ENCODE results near the gene PPP1R12B. TPM values are rescaled to one million over a fixed set of nuclear protein-coding genes. Genes with fewer than 3 reads are reported as not detected.

PPP1R12B gene
- total RNA-seq, 3 donors from 2014 or later = 80.9 to 655 (median 89.0) TPM

DNA sequence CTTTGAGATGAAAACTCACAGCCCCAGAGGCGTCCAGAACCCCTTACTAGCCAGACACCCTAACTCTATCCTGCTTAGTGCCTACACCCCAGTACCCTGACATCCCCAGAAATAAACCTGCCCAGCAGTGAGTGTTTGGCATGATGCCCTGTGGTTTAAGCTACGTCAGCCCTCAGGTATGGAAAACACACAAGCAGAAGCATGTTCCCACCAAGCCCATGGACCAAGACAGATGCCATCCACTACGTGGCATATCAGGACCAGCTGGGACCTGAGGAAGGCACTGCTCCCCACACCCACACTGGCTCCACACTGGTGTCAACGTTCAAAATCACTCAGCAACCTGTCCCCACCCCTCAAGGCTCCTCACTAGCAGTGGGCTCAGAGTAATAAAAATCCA is 245.3 kb downstream of the PPP1R12B start:
- no peak for ATAC-seq
- TF ChIP-seq, protein P1, sequence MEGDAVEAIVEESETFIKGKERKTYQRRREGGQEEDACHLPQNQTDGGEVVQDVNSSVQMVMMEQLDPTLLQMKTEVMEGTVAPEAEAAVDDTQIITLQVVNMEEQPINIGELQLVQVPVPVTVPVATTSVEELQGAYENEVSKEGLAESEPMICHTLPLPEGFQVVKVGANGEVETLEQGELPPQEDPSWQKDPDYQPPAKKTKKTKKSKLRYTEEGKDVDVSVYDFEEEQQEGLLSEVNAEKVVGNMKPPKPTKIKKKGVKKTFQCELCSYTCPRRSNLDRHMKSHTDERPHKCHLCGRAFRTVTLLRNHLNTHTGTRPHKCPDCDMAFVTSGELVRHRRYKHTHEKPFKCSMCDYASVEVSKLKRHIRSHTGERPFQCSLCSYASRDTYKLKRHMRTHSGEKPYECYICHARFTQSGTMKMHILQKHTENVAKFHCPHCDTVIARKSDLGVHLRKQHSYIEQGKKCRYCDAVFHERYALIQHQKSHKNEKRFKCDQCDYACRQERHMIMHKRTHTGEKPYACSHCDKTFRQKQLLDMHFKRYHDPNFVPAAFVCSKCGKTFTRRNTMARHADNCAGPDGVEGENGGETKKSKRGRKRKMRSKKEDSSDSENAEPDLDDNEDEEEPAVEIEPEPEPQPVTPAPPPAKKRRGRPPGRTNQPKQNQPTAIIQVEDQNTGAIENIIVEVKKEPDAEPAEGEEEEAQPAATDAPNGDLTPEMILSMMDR (IDR thresholded peaks at IDR 0.05) = no peak

DNA sequence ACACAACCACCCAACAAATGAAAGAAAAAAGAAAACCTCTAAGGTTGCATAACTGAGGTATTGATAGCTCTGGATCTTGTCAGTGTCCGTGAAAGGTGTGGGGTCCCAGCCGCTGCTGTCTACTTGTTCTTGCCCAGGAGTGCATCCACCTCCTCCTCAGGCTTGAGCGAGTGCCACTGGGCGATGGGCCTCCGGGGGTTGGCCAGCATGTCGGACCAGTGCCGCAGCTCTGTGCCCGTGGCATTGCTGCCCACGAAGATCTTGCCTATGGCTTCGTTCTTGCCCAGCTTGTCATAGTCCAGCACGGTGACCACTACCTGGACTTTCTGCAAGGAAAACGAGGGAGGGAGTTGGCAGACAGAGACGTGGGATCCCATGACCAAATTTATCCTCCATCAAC is 248.1 kb downstream of the PPP1R12B start:
- Histone ChIP-seq H3K4me1 (ENCODE audit: low read depth) (no peaks in the 10 kb centered on the region), H3K36me3 (ENCODE audit: low read depth) (no peaks in the 10 kb centered on the region), H3K9me3 (no peaks in the 10 kb centered on the region), H3K4me3 (no peak overlapping the region)
- DNase-seq (no peak), ATAC-seq (no peak)
- intact Hi-C loops (cut with DNase I, micrococcal nuclease) = no loop called here
- TF ChIP-seq, protein P1 (IDR thresholded peaks at IDR 0.05) = no peak

More for the DNA sequence above, 245.3 kb downstream of the PPP1R12B start:
- intact Hi-C loops (cut with DNase I, micrococcal nuclease) = no loop called here
- no peaks in the 10 kb centered on the region for H3K36me3 ChIP-seq (ENCODE audit: low read depth)
- DNase-seq = no peak
- H3K9me3 ChIP-seq = no peaks in the 10 kb centered on the region
- no peak overlapping the region for H3K4me3 ChIP-seq
- H3K4me1 ChIP-seq (ENCODE audit: low read depth) = no peaks in the 10 kb centered on the region

DNA sequence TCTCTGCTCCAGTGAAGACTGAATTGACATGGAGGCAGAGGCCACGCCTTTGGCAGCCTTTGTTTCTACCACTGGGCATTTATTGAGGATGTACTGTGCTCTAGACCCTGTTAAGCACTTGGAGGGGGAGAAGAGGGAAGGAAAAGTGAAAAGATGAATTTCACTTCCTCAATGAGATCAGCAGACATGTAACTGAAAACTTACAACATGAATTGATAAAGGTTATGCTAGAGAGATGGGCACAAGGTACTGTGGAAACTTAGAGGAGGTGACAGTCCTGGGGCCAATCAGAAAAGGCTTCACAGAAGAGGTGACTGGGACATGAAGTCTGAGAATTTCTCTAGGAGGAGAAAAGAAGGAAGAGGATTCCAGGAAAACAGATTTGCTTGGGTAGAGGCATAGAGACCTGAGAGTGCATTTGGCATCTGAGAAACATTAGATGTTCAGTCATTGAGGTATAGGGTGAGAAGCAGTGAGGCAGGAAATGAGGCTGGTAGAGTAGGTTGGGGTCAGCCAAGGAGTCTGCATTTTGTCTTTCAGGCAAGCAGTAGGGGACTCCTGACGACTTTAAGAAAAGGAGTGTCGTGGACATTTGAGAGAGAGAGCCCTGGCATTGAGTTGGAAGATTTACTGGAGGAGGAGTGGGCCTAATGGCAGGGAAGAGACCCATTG is 248.7 kb downstream of the PPP1R12B start:
- H3K4me1 ChIP-seq (ENCODE audit: low read depth) = no peaks in the 10 kb centered on the region
- no peak overlapping the region for H3K4me3 ChIP-seq
- ATAC-seq (no peak), DNase-seq (no peak)
- TF ChIP-seq, protein P1 (IDR thresholded peaks at IDR 0.05) = no peak
- no peaks in the 10 kb centered on the region for H3K9me3 ChIP-seq
- H3K36me3 ChIP-seq (ENCODE audit: low read depth) = no peaks in the 10 kb centered on the region
- intact Hi-C loops (cut with DNase I, micrococcal nuclease) = no loop called here

DNA sequence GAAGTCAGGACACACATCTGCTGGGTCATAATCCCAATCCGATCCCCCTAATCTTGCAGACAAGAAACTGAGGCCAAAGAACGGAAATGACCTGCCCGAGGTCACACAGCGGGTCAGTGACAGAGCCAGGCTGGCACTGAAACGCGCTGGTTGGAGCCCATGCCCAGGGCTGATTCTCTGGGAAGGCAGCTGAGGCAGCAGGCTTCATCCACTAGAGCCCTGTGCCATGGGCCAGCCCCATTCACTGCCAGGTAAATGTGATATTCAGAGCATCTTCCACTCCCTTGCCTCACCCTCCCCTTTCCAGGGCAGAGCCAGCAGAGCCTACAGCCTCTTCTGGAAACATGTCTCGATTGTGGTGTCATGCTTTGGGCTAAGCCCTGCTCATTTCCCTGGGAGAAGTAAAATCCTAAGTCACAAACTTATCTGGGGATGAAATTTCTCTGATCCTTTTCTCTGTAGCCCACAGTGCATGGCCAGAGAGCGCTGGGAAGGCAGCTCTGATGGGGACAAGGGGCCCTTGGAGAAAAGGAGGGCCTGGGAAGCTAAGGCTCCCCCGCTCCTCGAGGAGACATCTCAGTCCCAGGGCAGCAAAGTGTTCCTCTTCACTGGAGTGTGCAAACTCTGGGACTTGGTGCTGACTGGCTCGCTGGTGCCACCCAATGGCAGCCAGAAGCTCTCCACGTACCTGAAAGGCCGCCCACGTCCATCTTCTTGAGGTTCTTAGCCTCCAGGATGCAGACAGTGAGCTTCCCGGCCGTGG is 251.4 kb downstream of the PPP1R12B start:
- Histone ChIP-seq H3K4me1 (ENCODE audit: low read depth) (no peaks in the 10 kb centered on the region), H3K36me3 (ENCODE audit: low read depth) (no peaks in the 10 kb centered on the region), H3K9me3 (no peaks in the 10 kb centered on the region), H3K4me3 (no peak overlapping the region)
- DNase-seq (peak in 2 of 3 donors; percentile 43 to 67), ATAC-seq (peak; percentile 81)
- intact Hi-C loops (cut with DNase I, micrococcal nuclease) = loop anchor here in 1 of 2 donors (5.0 kb wide), 1 partner anchor 103 kb away; no protein-coding TSS in a partner anchor
- TF ChIP-seq, protein P1 (IDR thresholded peaks at IDR 0.05) = peak; percentile 36

DNA sequence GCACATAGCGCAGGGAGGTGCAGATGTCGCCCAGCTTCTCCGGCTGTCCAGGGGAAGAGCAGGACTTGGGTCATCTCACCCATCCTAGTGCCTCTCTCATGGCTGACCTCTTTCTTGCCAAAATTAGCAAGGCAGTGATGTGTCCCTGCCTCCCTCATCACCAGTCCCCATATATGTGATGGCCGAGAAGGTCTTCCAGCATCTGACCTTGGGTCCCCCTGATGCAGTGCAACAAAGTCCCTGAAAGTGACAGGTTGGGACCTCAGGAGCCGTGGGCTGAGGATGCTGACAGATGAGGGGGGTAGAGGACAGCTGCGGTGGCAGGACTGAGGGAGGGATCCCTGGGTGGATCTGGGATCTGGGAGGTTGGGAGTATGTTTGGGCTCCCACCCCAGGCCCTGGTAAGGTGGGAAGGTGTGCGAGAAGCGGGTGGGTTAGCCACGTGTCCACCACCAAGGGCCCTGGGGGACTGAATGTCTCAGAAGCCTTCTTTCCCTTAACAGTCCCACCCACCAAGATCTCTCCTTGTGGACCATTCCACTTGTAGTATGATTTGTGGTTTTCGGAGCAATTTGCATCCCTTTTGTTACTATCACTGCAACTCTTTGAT is 252.0 kb downstream of the PPP1R12B start:
- no peaks in the 10 kb centered on the region for H3K36me3 ChIP-seq (ENCODE audit: low read depth)
- no peaks in the 10 kb centered on the region for H3K4me1 ChIP-seq (ENCODE audit: low read depth)
- intact Hi-C loops (cut with DNase I, micrococcal nuclease) = loop anchor here in 1 of 2 donors (5.0 kb wide), 1 partner anchor 103 kb away; no protein-coding TSS in a partner anchor
- no peaks in the 10 kb centered on the region for H3K9me3 ChIP-seq
- ATAC-seq = no peak
- TF ChIP-seq, protein P1 (IDR thresholded peaks at IDR 0.05) = no peak
- H3K4me3 ChIP-seq = no peak overlapping the region
- no peak for DNase-seq

All from mucosa of descending colon (tissue), 3 donors.